Measurements from ENCODE around the gene CNP. TPM values are rescaled to one million over a fixed set of nuclear protein-coding genes. Genes with fewer than 3 reads are reported as not detected.
A peak's percentile ranks its signal among the peaks of the same experiment; 100 is the strongest.

The CNP gene
- total RNA-seq, 1 experiment from 2014 or later, result 51.2 TPM

DNA sequence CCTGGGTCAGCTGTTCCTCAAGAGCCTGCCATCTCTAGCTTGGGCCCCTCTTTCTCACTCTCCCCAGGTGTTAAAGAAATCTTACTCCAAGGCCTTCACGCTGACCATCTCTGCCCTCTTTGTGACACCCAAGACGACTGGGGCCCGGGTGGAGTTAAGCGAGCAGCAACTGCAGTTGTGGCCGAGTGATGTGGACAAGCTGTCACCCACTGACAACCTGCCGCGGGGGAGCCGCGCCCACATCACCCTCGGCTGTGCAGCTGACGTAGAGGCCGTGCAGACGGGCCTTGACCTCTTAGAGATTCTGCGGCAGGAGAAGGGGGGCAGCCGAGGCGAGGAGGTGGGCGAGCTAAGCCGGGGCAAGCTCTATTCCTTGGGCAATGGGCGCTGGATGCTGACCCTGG, 6.8 kb downstream of the CNP start:
- Histone ChIP-seq H3K36me3 (ENCODE audit: control insufficient read depth in 1 of 2, insufficient read depth in 2 of 2, low read length in 2 of 2) (peaks cover 44 to 49% of the 10 kb centered on the region in 2 experiments; a peak in 3 of 4 replicates), H2AFZ (ENCODE audit: low read depth, low read length, poor library complexity, severe bottlenecking) (no peak overlapping the region), H3K9me2 (ENCODE audit: insufficient read depth) (no peaks in the 10 kb centered on the region), H4K20me1 (ENCODE audit: insufficient read depth) (no peaks in the 10 kb centered on the region), H3K9ac (ENCODE audit: low read length) (no peak overlapping the region), H3K4me2 (ENCODE audit: low read length) (no peak overlapping the region), H3K9me3 (ENCODE audit: control insufficient read depth in 1 of 2, insufficient read depth in 1 of 2, low read depth in 1 of 2, low read length in 2 of 2) (no peaks in the 10 kb centered on the region), H3K27me3 (ENCODE audit: insufficient read depth, low read length) (no peaks in the 10 kb centered on the region), H3K4me1 (ENCODE audit: control insufficient read depth in 1 of 2, insufficient read depth in 2 of 2, low read length in 2 of 2) (0 out of 4 replicates have a peak, but pooled peaks cover 0 to 2% of the 10 kb centered on the region in 2 experiments), H3K79me2 (ENCODE audit: insufficient read depth, low read length) (peaks cover 5% of the 10 kb centered on the region; the same call in 1 of the 2 replicates), H3K27ac (ENCODE audit: low read depth, low read length) (no peak overlapping the region), H3K4me3 (replicated peaks in 1 of 2; ENCODE audit: low read depth in 1 of 2, low read length in 2 of 2) (no peak overlapping the region)
- no peak for TF ChIP-seq EZH2phosphoT487 (IDR thresholded peaks at IDR 0.05; ENCODE audit: borderline replicate concordance)
- TF ChIP-seq SRF (IDR thresholded peaks at IDR 0.05; ENCODE audit: low read depth), result no peak
- TF ChIP-seq EZH2 (IDR thresholded peaks at IDR 0.05), result no peak
- no peak for TF ChIP-seq ELF1 (IDR thresholded peaks at IDR 0.05; ENCODE audit: borderline replicate concordance, low read depth)
- TF ChIP-seq CTCF (IDR thresholded peaks at IDR 0.05 in 2 of 3, conservative IDR thresholded peaks at IDR 0.05 in 1 of 3; ENCODE audit: borderline replicate concordance in 1 of 3, insufficient read depth in 1 of 3, low read depth in 2 of 3, low read length in 2 of 3), result no peak
- TF ChIP-seq SIN3A (IDR thresholded peaks at IDR 0.05; ENCODE audit: low read depth), result no peak
- TF ChIP-seq TCF7L2 (IDR thresholded peaks at IDR 0.05; ENCODE audit: borderline replicate concordance, extremely low read depth, insufficient read depth, insufficient read length), result no peak
- intact Hi-C loops (cut with micrococcal nuclease), result no loop called here
- BruUV-seq (replicated peaks), result no TSS peak
- CTCF ChIA-PET, result no interaction called here
- RAD21 ChIA-PET (ENCODE audit: low non-redundant PET in 1 of 2, low total read pairs in 2 of 2, uncharacterized antibody in 2 of 2, unreplicated experiment in 2 of 2), result no interaction called here
- ATAC-seq (no peak), DNase-seq (ENCODE audit: low read depth, low spot score) (no peak)
- POLR2A ChIA-PET, result no interaction called here

DNA sequence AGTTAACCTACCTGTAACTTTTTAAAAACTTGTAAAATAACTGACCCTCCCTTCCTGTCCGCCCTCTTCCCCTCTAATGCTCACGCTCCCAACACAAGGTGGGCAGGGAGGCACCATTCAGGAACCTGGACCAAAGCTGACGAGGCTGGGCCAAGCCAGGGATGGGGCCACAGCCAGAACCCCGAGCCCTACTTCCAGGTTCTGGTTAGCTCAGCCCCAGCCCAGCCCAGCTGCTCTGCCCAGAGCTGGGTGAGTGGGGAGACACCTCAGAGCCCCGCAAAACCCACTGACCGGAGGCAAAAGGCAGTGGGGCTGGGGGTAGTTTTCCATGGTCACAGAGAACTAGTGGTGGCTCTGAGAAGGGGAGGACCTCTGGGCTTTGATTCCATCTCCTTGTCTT, 7.4 kb downstream of the CNP start:
- peaks cover 43 to 44% of the 10 kb centered on the region in 2 experiments; a peak in 3 of 4 replicates for H3K36me3 ChIP-seq (ENCODE audit: control insufficient read depth in 1 of 2, insufficient read depth in 2 of 2, low read length in 2 of 2)
- no peak for ATAC-seq

More for the DNA sequence above, 7.4 kb downstream of the CNP start:
- Histone ChIP-seq H3K79me2 (ENCODE audit: insufficient read depth, low read length) (peaks cover 5% of the 10 kb centered on the region; the same call in 1 of the 2 replicates), H3K27me3 (ENCODE audit: insufficient read depth, low read length) (no peaks in the 10 kb centered on the region), H3K4me3 (replicated peaks in 1 of 2; ENCODE audit: low read depth in 1 of 2, low read length in 2 of 2) (no peak overlapping the region), H3K9ac (ENCODE audit: low read length) (no peak overlapping the region), H3K9me2 (ENCODE audit: insufficient read depth) (no peaks in the 10 kb centered on the region), H2AFZ (ENCODE audit: low read depth, low read length, poor library complexity, severe bottlenecking) (no peak overlapping the region), H3K4me2 (ENCODE audit: low read length) (no peak overlapping the region), H3K27ac (ENCODE audit: low read depth, low read length) (no peak overlapping the region), H3K4me1 (ENCODE audit: control insufficient read depth in 1 of 2, insufficient read depth in 2 of 2, low read length in 2 of 2) (0 out of 4 replicates have a peak, but pooled peaks cover 0 to 2% of the 10 kb centered on the region in 2 experiments), H4K20me1 (ENCODE audit: insufficient read depth) (no peaks in the 10 kb centered on the region), H3K9me3 (ENCODE audit: control insufficient read depth in 1 of 2, insufficient read depth in 1 of 2, low read depth in 1 of 2, low read length in 2 of 2) (no peaks in the 10 kb centered on the region)
- CTCF ChIA-PET, result no interaction called here
- POLR2A ChIA-PET, result no interaction called here
- TF ChIP-seq MAX (IDR thresholded peaks at IDR 0.05), result no peak
- no peak for TF ChIP-seq ATF3 (IDR thresholded peaks at IDR 0.05)
- 0 out of 2 replicates have a peak, but pooled peaks have one; percentile 9 for TF ChIP-seq POLR2AphosphoS5 (IDR thresholded peaks at IDR 0.05; ENCODE audit: low read depth, low read length)
- TF ChIP-seq ZFX (IDR thresholded peaks at IDR 0.05), result no peak
- no peak for TF ChIP-seq SP1 (IDR thresholded peaks at IDR 0.05; ENCODE audit: low read depth)
- no peak for TF ChIP-seq CTCF (IDR thresholded peaks at IDR 0.05 in 2 of 3, conservative IDR thresholded peaks at IDR 0.05 in 1 of 3; ENCODE audit: borderline replicate concordance in 1 of 3, insufficient read depth in 1 of 3, low read depth in 2 of 3, low read length in 2 of 3)
- no peak for TF ChIP-seq SRF (IDR thresholded peaks at IDR 0.05; ENCODE audit: low read depth)
- TF ChIP-seq TCF7L2 (IDR thresholded peaks at IDR 0.05; ENCODE audit: borderline replicate concordance, extremely low read depth, insufficient read depth, insufficient read length), result no peak
- no peak for TF ChIP-seq RAD21 (IDR thresholded peaks at IDR 0.05; ENCODE audit: low read depth)
- RAD21 ChIA-PET (ENCODE audit: low non-redundant PET in 1 of 2, low total read pairs in 2 of 2, uncharacterized antibody in 2 of 2, unreplicated experiment in 2 of 2), result no interaction called here
- no TSS peak for BruUV-seq (replicated peaks)
- DNase-seq (ENCODE audit: low read depth, low spot score), result no peak
- intact Hi-C loops (cut with micrococcal nuclease), result no loop called here
